ENCODE results near the gene LRG1.

Gene LRG1

DNA sequence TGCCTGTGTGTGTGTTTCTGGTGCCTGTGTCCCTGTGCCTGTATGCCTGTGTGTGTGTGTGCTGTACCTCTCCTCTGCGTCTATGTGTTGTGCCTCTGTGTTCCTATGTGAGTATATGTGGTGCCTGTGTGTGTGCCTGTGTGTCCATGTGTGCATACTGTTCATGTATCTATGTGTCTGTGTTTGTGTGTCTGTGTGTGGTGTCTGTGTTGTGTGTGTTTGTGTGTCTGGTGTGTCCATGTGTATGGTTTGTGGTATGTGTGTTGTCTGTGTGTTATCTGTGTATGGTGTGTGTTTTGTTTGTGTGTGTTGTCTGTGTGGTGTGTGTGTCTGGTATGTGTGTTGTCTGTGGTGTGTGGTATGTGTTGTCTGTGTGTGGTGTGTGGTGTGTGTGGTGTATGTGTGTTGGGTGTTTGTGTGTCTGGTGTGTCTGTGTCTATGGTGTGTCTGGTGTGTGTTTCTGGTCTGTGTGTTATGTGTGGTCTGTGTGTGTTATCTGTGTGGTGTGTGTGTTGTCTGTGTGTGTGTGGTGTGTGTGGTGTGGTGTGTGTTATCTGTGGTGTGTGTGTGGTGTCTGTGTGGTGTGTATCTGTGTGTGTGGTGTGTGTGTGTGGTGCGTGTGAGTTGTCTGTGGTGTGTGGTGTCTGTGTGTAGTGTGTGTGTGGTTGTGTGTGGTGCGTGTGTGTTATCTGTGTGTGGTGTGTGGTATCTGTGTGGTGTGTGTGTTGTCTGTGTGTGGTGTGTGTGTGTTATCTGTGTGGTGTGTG lies 47.3 kb downstream of the LRG1 start:
- ChIA-PET CTCF (interaction anchor here (0.7 kb wide), 1 partner anchor 127 kb away, joined by 3 read pairs; no protein-coding TSS in a partner anchor), POLR2A (ENCODE audit: low non-redundant PET) (no interaction called here)
- TF ChIP-seq, protein P1, sequence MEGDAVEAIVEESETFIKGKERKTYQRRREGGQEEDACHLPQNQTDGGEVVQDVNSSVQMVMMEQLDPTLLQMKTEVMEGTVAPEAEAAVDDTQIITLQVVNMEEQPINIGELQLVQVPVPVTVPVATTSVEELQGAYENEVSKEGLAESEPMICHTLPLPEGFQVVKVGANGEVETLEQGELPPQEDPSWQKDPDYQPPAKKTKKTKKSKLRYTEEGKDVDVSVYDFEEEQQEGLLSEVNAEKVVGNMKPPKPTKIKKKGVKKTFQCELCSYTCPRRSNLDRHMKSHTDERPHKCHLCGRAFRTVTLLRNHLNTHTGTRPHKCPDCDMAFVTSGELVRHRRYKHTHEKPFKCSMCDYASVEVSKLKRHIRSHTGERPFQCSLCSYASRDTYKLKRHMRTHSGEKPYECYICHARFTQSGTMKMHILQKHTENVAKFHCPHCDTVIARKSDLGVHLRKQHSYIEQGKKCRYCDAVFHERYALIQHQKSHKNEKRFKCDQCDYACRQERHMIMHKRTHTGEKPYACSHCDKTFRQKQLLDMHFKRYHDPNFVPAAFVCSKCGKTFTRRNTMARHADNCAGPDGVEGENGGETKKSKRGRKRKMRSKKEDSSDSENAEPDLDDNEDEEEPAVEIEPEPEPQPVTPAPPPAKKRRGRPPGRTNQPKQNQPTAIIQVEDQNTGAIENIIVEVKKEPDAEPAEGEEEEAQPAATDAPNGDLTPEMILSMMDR (conservative IDR thresholded peaks at IDR 0.05; ENCODE audit: low read depth): no peak
- DNase-seq (ENCODE audit: low spot score): no peak
- H3K27ac ChIP-seq: peak overlapping the region; percentile 36

DNA sequence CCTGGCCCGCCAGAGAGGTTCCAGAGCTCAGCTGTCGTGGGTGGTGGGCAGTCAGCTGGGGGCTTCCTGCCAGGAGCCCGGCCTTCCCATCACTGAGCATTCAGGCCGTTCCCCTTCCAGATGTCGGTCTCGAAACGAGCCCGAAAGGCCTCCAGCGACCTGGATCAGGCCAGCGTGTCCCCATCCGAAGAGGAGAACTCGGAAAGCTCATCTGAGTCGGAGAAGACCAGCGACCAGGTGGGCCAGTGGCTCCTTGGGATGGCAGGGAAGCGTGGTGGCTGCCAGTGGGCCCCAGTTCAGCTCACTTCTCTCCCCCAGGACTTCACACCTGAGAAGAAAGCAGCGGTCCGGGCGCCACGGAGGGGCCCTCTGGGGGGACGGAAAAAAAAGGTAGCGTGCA lies 48.4 kb downstream of the LRG1 start:
- H3K27ac ChIP-seq: peak overlapping the region; percentile 36; the same call in 1 of the 2 replicates
- ChIA-PET CTCF (no interaction called here), POLR2A (ENCODE audit: low non-redundant PET) (no interaction called here)
- DNase-seq (ENCODE audit: low spot score): no peak
- TF ChIP-seq, protein P1 (conservative IDR thresholded peaks at IDR 0.05; ENCODE audit: low read depth): no peak

DNA sequence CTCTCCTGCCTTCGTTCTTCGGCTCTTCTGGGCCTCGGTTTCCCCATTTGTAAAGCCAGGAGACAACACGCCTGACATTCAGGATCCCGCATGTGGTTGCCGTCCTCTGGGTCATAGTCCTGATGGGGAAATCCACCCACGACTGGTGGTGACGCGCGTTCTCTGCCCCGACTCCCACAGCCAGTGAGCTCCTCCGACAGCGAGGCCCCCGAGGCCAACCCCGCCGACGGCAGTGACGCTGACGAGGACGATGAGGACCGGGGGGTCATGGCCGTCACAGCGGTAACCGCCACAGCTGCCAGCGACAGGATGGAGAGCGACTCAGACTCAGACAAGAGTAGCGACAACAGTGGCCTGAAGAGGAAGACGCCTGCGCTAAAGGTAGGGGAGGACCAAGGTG lies 51.3 kb downstream of the LRG1 start:
- no peak for DNase-seq (ENCODE audit: low spot score)
- no peak overlapping the region for H3K27ac ChIP-seq
- ChIA-PET POLR2A (ENCODE audit: low non-redundant PET) (no interaction called here), CTCF (no interaction called here)
- TF ChIP-seq, protein P1 (conservative IDR thresholded peaks at IDR 0.05; ENCODE audit: low read depth): no peak

DNA sequence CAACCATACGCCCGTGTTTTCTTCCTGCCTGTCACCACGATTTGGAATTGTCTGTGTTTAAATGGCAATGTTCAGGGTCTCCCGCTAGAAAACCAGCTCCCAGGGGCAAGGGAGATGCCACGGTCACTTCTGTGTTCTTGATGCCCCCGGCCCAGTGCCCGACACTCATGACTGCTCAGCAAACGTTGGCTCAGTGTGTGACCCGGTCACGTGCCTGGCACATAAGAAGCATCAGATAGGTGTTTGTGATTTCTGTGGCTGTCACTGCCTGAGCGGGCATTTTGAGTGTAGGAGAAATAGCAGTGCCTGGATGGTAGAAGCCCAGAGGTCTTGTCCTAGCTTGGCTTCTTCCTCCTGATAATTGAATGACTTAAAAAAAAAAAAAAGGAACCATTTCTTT lies 52.3 kb downstream of the LRG1 start:
- DNase-seq (ENCODE audit: low spot score): no peak
- TF ChIP-seq, protein P1 (conservative IDR thresholded peaks at IDR 0.05; ENCODE audit: low read depth): no peak
- ChIA-PET POLR2A (ENCODE audit: low non-redundant PET) (no interaction called here), CTCF (interaction anchor here (0.6 kb wide), 1 partner anchor 34 kb away, joined by 7 read pairs; no protein-coding TSS in a partner anchor)
- peak overlapping the region; percentile 13; the same call in 1 of the 2 replicates for H3K27ac ChIP-seq

All from RWPE1 (cell line).